GM18517 (cell line): ENCODE measurements around the gene MCM5.

Source experiments
- ATAC-seq: cut with Tn5 transposase; IDR thresholded peaks from one replicate; pipeline ENCODE4 v1.9.1; 2021; ENCODE audit warnings: mild to moderate bottlenecking, moderate library complexity; ENCODE audit not compliant: unreplicated experiment

Gene MCM5

GRCh38 chr22:35400501-35400790, 506 bp downstream of the MCM5 start:
- no peak for ATAC-seq

- ATAC-seq = no peak
These were observed 1.9 kb downstream of the MCM5 start for GRCh38 chr22:35401863-35402262.

GRCh38 chr22:35403356-35403755, 3.4 kb downstream of the MCM5 start:
- no peak for ATAC-seq

- no peak for ATAC-seq
These were observed 4.2 kb downstream of the MCM5 start for GRCh38 chr22:35404176-35404575.

- ATAC-seq = no peak
These were observed 6.5 kb downstream of the MCM5 start for GRCh38 chr22:35406443-35406842.

GRCh38 chr22:35407362-35407761, 7.4 kb downstream of the MCM5 start:
- no peak for ATAC-seq

DNA sequence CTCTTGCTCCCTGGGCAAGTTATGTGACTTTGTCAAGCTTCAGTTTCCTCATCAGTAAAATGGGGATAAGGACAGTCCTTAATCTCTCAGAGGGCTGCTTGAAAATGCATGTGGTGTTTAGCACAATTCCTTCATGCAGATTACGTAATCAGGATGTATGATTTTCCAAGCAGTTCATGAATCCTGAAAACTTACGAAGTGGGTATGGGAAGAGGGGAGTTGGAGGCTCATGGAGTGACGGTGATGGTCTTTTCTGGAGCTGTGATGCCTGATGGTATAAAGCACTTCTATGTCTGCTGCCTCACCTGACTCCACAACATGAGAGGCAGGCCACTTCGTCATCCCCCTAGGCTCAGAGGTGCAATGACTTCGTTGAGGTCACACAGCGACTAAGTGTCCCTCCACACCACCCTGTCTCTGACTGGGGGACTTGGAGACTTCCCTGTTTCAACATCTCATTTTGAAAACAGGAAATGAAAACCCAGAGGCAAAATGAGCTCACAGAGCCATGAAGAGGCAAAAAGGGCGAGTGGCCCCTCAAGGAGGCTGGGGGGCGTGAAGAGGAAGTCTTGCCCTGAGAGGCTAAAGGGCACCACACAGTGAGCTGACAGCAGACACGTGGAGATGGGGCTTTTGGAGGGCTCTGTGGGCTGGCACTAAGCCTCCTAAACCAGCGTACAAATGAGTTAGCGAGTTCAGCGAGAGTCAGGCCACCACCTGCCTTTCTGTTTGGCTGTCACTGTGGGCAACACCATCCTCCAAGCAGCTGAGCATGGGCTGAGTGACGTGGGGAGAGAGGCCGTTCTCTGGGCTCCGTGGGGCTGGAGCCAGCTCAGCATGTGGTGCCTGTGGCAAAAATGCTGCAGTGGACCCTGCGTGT, 10.1 kb downstream of the MCM5 start:
- ATAC-seq = peak; percentile 71

GRCh38 chr22:35410663-35411034, 10.7 kb downstream of the MCM5 start:
- ATAC-seq = peak; percentile 12

GRCh38 chr22:35411102-35411501, 11.2 kb downstream of the MCM5 start:
- peak; percentile 42 for ATAC-seq

DNA sequence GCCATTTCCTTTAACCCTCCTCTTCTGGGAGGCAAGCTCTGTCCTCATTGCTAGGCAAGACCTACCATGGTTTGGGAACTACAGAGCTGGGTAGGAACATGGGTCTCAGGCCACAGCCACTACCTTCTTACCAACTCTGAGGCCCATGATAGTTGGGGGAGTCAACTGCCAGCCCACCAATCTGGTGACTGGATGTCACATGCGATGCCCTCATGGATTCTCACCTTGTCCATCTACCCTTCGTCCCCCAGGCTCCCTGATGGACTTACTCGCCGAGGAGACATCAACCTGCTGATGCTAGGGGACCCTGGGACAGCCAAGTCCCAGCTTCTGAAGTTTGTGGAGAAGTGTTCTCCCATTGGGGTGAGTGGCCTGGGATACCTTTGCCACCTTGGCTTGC, 13.7 kb downstream of the MCM5 start:
- ATAC-seq = no peak

DNA sequence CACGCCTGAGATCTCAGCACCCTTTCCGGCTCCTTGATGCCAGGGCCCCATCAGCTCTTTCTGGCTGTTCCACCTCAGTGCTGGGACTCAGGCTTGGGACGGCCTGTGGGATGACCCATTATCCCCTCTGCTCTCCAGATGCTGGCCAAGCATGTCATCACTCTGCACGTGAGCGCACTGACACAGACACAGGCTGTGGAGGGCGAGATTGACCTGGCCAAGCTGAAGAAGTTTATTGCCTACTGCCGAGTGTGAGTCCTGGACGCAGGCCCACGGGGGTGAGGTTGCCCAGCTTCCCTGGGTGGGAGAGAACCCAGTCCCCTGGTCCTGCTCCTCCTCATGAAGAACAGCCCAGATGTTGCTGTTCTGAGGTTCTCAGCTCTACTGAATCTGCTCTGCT, 17.7 kb downstream of the MCM5 start:
- ATAC-seq = no peak

- ATAC-seq = no peak
These were observed 18.1 kb downstream of the MCM5 start for GRCh38 chr22:35418088-35418487.

GRCh38 chr22:35418731-35419130, 18.8 kb downstream of the MCM5 start:
- ATAC-seq = no peak

GRCh38 chr22:35419756-35420155, 19.8 kb downstream of the MCM5 start:
- no peak for ATAC-seq

GRCh38 chr22:35421121-35421520, 21.2 kb downstream of the MCM5 start:
- ATAC-seq = no peak

GRCh38 chr22:35422145-35422544, 22.2 kb downstream of the MCM5 start:
- no peak for ATAC-seq

DNA sequence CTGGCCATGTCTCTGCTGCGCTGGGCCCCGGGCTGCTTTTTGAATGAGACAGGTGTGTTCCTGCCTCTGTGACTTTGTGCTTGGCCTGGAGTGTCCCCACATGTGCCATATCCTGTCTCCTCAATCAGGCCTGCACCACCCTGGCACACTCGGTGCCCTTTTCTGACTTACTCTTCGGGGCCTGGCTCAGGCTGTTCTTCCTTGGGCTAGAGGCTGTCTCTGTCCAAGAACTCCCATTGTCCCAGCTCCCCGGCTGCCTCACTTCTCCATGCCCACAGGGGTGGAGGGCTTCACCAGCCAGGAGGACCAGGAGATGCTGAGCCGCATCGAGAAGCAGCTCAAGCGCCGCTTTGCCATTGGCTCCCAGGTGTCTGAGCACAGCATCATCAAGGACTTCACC, 23.0 kb downstream of the MCM5 start:
- ATAC-seq = no peak

DNA sequence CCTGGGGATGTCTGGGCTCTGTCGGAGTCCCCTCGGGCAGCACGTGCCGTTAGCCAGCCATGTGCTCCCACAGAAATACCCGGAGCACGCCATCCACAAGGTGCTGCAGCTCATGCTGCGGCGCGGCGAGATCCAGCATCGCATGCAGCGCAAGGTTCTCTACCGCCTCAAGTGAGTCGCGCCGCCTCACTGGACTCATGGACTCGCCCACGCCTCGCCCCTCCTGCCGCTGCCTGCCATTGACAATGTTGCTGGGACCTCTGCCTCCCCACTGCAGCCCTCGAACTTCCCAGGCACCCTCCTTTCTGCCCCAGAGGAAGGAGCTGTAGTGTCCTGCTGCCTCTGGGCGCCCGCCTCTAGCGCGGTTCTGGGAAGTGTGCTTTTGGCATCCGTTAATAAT, 24.1 kb downstream of the MCM5 start:
- no peak for ATAC-seq

DNA sequence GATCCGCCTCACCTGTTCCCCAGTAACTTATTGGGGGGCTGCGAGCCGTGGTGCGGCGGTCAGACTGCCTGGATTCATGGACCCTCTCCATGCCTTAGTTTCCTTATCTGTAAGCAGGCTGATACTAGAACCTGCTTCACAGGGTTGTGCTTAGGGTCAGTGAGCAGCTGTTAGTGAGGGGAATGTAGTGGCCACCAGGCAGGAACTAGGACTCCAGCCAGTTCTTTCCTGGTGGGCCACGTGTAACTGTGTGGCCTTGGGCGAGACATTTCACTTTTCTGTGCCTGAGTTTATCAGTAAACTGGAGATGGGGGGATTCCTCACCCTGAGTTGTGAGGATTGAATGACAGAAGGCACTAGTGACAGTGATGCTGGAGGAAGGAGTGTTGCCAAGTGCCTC, 24.8 kb downstream of the MCM5 start:
- no peak for ATAC-seq

- ATAC-seq = no peak
These were observed 25.6 kb downstream of the MCM5 start for GRCh38 chr22:35425546-35425945.

DNA sequence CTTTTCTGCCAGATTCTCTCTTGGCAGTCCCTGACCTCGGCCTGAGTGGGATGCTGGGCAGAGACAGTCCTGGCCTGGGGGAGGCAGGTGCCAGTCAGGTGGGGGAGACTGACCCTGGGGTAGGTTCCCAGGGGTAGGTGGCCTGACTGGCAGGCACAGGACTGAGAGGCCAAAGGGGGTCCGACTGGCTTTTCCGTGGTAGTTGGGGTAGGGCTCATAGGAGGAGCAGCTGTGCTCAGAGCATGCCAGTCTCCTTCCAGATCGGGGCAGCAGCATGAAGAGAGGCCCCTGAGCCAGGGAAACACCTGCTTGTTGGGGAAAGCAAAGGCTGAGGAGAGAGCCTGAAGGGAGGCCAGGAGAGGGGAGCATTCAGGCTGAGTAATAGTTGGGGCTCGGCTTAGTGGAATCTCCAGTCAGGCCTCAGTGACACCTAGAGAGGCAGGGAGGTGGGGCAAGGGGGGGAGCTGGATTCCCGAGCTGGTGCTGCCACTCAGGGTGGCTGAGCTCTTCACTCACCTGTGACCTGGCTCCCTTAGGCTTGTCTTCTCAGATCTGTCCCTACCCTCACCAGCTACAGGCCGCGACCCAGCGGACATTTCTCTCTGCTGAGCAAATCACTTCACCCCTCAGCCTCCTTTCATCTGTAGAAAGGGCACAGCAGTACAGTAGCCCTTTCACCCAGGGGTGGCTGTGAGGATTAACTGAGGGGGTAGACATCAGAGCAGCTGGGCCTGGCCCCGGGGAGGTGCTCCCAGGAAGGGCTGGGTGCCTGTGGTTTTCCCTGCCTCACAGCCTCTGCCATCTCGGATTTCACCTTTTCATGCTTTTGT, 26.2 kb downstream of the MCM5 start:
- no peak for ATAC-seq

DNA sequence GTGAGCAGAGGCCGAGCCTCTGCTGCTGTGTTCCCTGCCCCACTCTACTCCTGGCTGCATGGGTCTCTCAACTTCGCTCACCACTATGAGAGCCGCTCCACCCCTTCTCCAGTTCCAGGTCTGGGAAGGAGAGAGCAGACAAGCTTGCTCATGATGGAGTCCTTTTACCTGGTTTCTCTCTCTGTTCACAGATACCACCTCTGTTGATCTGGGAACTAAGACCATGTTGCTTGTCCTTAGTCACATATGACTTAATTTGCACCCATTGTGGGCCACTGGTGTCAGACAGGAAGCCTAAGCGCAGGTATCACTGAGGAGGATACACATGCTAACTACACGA, 26.8 kb downstream of the MCM5 start:
- ATAC-seq = no peak
